ENCODE results near the gene FSTL5. TPM values are rescaled to one million over a fixed set of nuclear protein-coding genes. Genes with fewer than 3 reads are reported as not detected.

The FSTL5 gene
- total RNA-seq, 1 experiment from 2014 or later, result 29.4 TPM

DNA sequence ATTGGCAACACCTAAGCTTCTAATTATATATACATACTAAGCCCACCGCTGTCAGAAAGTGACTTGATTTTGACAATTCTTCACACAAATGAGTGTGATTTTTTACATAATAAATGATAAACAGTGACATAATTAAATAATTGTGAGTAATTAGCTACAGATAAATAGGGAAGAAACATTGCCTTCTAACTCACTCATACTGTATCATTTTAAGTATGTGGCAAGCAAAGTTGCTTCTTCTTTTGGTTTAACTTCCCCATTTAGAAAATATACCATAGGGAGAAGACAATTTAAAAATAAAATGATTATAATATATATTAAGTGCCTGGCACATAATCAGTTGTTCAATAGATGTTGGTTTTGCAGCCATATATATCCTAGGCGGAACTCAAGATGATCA lies 644.2 kb downstream of the FSTL5 start:
- no peak overlapping the region for H3K27ac ChIP-seq
- no peaks in the 10 kb centered on the region for H3K4me1 ChIP-seq (replicated peaks; ENCODE audit: insufficient read depth)
- H3K36me3 ChIP-seq (ENCODE audit: low read depth), result no peaks in the 10 kb centered on the region
- H3K9me3 ChIP-seq (ENCODE audit: insufficient read depth, low read depth), result no peaks in the 10 kb centered on the region
- no TSS peak for BruUV-seq (replicated peaks)
- TF ChIP-seq, protein P1, sequence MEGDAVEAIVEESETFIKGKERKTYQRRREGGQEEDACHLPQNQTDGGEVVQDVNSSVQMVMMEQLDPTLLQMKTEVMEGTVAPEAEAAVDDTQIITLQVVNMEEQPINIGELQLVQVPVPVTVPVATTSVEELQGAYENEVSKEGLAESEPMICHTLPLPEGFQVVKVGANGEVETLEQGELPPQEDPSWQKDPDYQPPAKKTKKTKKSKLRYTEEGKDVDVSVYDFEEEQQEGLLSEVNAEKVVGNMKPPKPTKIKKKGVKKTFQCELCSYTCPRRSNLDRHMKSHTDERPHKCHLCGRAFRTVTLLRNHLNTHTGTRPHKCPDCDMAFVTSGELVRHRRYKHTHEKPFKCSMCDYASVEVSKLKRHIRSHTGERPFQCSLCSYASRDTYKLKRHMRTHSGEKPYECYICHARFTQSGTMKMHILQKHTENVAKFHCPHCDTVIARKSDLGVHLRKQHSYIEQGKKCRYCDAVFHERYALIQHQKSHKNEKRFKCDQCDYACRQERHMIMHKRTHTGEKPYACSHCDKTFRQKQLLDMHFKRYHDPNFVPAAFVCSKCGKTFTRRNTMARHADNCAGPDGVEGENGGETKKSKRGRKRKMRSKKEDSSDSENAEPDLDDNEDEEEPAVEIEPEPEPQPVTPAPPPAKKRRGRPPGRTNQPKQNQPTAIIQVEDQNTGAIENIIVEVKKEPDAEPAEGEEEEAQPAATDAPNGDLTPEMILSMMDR (conservative IDR thresholded peaks at IDR 0.05), result no peak
- TF ChIP-seq EZH2 (IDR thresholded peaks at IDR 0.05; ENCODE audit: low read depth), result no peak
- H3K27me3 ChIP-seq (ENCODE audit: insufficient read depth, low read depth), result no peaks in the 10 kb centered on the region
- no peak overlapping the region for H3K4me2 ChIP-seq
- intact Hi-C loops (cut with micrococcal nuclease; ENCODE audit: unreplicated experiment), result no loop called here
- no peaks in the 10 kb centered on the region for H3F3A ChIP-seq (ENCODE audit: insufficient read depth, low read depth)
- H4K20me1 ChIP-seq (ENCODE audit: insufficient read depth), result no peaks in the 10 kb centered on the region
- no peak for DNase-seq
- POLR2A ChIA-PET (ENCODE audit: unreplicated experiment), result no interaction called here
- H2AFZ ChIP-seq, result no peak overlapping the region
- H3K9me2 ChIP-seq (ENCODE audit: insufficient read depth), result no peaks in the 10 kb centered on the region
- no peaks in the 10 kb centered on the region for H3K79me2 ChIP-seq (ENCODE audit: low read depth)
- CTCF ChIA-PET, result no interaction called here
- H3K4me3 ChIP-seq, result no peak overlapping the region

DNA sequence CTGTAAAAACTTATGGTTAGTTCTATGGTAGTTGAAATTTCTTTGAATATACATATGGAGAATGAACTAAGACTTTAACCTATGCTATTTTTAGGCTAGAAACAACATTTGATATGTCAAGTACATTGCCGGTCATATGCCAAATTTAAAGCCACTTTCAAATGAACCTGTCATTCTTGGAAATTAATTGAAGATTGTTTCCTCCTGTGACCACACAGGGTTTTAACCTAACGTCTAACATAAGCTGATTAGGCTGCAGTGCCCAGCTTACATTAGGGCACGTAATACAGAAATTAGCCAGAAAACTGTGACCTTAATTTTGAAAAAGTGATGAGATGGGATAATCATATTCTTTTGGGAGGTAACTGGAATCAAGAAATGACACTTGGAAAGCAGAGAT lies 645.9 kb downstream of the FSTL5 start:
- Histone ChIP-seq H3K9me2 (ENCODE audit: insufficient read depth) (no peaks in the 10 kb centered on the region), H3K27ac (no peak overlapping the region), H3K79me2 (ENCODE audit: low read depth) (no peaks in the 10 kb centered on the region), H3K9me3 (ENCODE audit: insufficient read depth, low read depth) (no peaks in the 10 kb centered on the region), H2AFZ (no peak overlapping the region), H3K36me3 (ENCODE audit: low read depth) (no peaks in the 10 kb centered on the region), H3K4me1 (replicated peaks; ENCODE audit: insufficient read depth) (no peaks in the 10 kb centered on the region), H4K20me1 (ENCODE audit: insufficient read depth) (no peaks in the 10 kb centered on the region), H3K4me3 (no peak overlapping the region), H3K27me3 (ENCODE audit: insufficient read depth, low read depth) (no peaks in the 10 kb centered on the region), H3K4me2 (no peak overlapping the region), H3F3A (ENCODE audit: insufficient read depth, low read depth) (no peaks in the 10 kb centered on the region)
- POLR2A ChIA-PET (ENCODE audit: unreplicated experiment), result no interaction called here
- BruUV-seq (replicated peaks), result no TSS peak
- no peak for TF ChIP-seq EZH2 (IDR thresholded peaks at IDR 0.05; ENCODE audit: low read depth)
- TF ChIP-seq, protein P1 (conservative IDR thresholded peaks at IDR 0.05), result no peak
- no peak for DNase-seq
- intact Hi-C loops (cut with micrococcal nuclease; ENCODE audit: unreplicated experiment), result no loop called here
- CTCF ChIA-PET, result no interaction called here

DNA sequence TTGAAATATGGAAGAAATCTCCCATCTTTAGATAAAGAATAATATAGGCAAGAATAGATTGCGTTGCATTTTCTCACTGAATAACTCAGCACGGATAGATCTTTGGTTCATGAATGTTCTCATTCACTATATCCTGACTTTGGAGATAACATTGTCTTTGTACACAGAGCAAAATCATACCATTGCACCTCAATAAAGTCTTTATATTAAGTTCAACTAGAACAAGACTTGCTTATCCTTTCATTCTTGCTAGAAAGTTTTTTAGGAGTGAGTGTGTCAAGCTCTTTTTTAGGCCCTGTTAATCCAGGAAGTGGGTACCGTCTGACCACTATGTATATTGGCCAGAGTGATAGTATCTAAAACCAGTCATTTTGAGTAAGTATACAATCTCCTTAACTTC lies 658.7 kb downstream of the FSTL5 start:
- BruUV-seq (replicated peaks), result no TSS peak
- Histone ChIP-seq H4K20me1 (ENCODE audit: insufficient read depth) (no peaks in the 10 kb centered on the region), H3K9me3 (ENCODE audit: insufficient read depth, low read depth) (no peaks in the 10 kb centered on the region), H2AFZ (no peak overlapping the region), H3K4me3 (no peak overlapping the region), H3K4me1 (replicated peaks; ENCODE audit: insufficient read depth) (no peaks in the 10 kb centered on the region), H3K27me3 (ENCODE audit: insufficient read depth, low read depth) (no peaks in the 10 kb centered on the region), H3K27ac (no peak overlapping the region), H3F3A (ENCODE audit: insufficient read depth, low read depth) (no peaks in the 10 kb centered on the region), H3K79me2 (ENCODE audit: low read depth) (no peaks in the 10 kb centered on the region), H3K9me2 (ENCODE audit: insufficient read depth) (no peaks in the 10 kb centered on the region), H3K4me2 (no peak overlapping the region), H3K36me3 (ENCODE audit: low read depth) (no peaks in the 10 kb centered on the region)
- DNase-seq, result no peak
- intact Hi-C loops (cut with micrococcal nuclease; ENCODE audit: unreplicated experiment), result no loop called here
- POLR2A ChIA-PET (ENCODE audit: unreplicated experiment), result no interaction called here
- TF ChIP-seq, protein P1 (conservative IDR thresholded peaks at IDR 0.05), result no peak
- no peak for TF ChIP-seq EZH2 (IDR thresholded peaks at IDR 0.05; ENCODE audit: low read depth)
- CTCF ChIA-PET, result no interaction called here
